K562 (cell line): Measurements from ENCODE around the gene HNF1B. TPM values are rescaled to one million over a fixed set of nuclear protein-coding genes. Genes with fewer than 3 reads are reported as not detected.

Source experiments
- CHD1 ChIP-seq: fragments of 200-600 bp; sonication (generic); IDR thresholded peaks from one replicate; pipeline ENCODE4 v1.6.1; 2012; ENCODE audit warnings: mild to moderate bottlenecking, moderate library complexity, low read length, inconsistent platforms
- MED1 ChIP-seq: sonication (generic); formaldehyde crosslinking; IDR thresholded peaks from 2 replicates; pipeline ENCODE4 v1.8.1; 2023; ENCODE audit warnings: missing genetic modification reagents, borderline replicate concordance
- NR1H2 ChIP-seq: sonication (generic); formaldehyde crosslinking; IDR thresholded peaks from 2 replicates; pipeline ENCODE4 v1.4.0; 2020; ENCODE audit warnings: mild to moderate bottlenecking, missing genetic modification reagents
- RAD21 ChIP-seq, 2 experiments: fragments of 250-450 bp in 1 of 2; fragments of 450-650 bp in 1 of 2; sonication (Bioruptor Pico) in 1 of 2; formaldehyde crosslinking in 1 of 2; IDR thresholded peaks in 1 of 2; conservative IDR thresholded peaks in 1 of 2; 2 replicates each; pipeline versions ENCODE4 v1.4.0 to v1.8.0; 2020 to 2022; ENCODE audit warnings: mild to moderate bottlenecking in 2 of 2, moderate library complexity in 1 of 2
- SMAD1 ChIP-seq: fragments of 150-350 bp; IDR thresholded peaks from 2 replicates; pipeline ENCODE4 v1.6.1; 2014; ENCODE audit warnings: low read length, low read depth; ENCODE audit not compliant: partially characterized antibody
- ZNF695 ChIP-seq: fragments of 450-650 bp; formaldehyde crosslinking; IDR thresholded peaks from 2 replicates; pipeline ENCODE4 v1.4.0; 2020; ENCODE audit warnings: mild to moderate bottlenecking, moderate library complexity
- polyA plus RNA-seq, 8 experiments: library from polyadenylated mRNA; depleted of rRNA in 4 of 8; stranded (reverse) in 5 of 8; unstranded in 3 of 8; fragments of >200 nt; fragmentation: Nextera tagmentation in 2 of 8; fragmentation: Illumina TruSeq in 1 of 8; extraction: Ambion mirVana in 2 of 8; extraction: Trizol in 1 of 8; gene quantifications; 2 replicates each; pipeline versions ENCODE4 v1.2.1 to v1.2.3, GENCODE V29; 2011 to 2014; ENCODE audit warnings: inconsistent platforms in 1 of 8, missing spikeins in 1 of 8
- total RNA-seq, 7 experiments: library from RNA; depleted of rRNA in 6 of 7; stranded (reverse); fragments of >200 nt in 6 of 7; fragmentation: Illumina TruSeq in 2 of 7; extraction: Trizol in 2 of 7; gene quantifications; 2 replicates each; pipeline versions ENCODE4 v1.2.1 to v1.2.3, GENCODE V29; 2011 to 2021; ENCODE audit warnings: low replicate concordance in 1 of 7
- TF ChIP-seq, protein P1 (sequence below), 3 experiments: IDR thresholded peaks in 2 of 3; conservative IDR thresholded peaks in 1 of 3; 2 replicates each; pipeline ENCODE4 v1.5.1; 2011 to 2012; ENCODE audit warnings: low read length in 3 of 3, mild to moderate bottlenecking in 3 of 3, control low read depth in 2 of 3, improper control_type of control experiment in 1 of 3, inconsistent platforms in 1 of 3, low read depth in 1 of 3, mixed read lengths in 1 of 3, moderate library complexity in 1 of 3; ENCODE audit not compliant: insufficient read depth in 2 of 3
- TF ChIP-seq, protein P2 (sequence below): fragments of 450-650 bp; IDR thresholded peaks from 2 replicates; pipeline ENCODE4 v1.6.1; 2018; ENCODE audit not compliant: partially characterized antibody

HNF1B gene
- total and polyA plus RNA-seq, 9 of the 15 experiments (the other 6 are each of a cell fraction or from before 2014, with no cell fraction given): not detected

DNA sequence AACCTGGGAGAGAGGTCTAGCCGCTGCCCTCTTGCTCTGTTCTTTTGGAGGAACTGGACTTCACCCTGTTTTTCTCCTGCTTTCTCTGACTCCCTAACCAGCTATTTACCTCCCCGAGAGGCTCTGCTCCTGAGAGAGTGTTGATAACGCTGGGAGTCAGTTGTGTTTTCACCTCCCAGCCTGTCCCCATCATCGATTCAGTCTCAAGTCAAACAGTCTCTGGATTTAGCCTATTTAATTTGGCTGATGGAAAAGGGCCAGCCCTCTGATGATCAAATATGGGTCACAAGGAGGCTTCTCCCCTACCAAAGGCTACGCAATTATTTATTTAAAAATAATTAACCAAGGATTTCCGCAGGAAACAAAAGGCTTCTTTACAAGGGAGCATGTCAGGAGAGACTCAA, 31.8 kb downstream of the HNF1B start (continued):
- TF ChIP-seq, protein P1, sequence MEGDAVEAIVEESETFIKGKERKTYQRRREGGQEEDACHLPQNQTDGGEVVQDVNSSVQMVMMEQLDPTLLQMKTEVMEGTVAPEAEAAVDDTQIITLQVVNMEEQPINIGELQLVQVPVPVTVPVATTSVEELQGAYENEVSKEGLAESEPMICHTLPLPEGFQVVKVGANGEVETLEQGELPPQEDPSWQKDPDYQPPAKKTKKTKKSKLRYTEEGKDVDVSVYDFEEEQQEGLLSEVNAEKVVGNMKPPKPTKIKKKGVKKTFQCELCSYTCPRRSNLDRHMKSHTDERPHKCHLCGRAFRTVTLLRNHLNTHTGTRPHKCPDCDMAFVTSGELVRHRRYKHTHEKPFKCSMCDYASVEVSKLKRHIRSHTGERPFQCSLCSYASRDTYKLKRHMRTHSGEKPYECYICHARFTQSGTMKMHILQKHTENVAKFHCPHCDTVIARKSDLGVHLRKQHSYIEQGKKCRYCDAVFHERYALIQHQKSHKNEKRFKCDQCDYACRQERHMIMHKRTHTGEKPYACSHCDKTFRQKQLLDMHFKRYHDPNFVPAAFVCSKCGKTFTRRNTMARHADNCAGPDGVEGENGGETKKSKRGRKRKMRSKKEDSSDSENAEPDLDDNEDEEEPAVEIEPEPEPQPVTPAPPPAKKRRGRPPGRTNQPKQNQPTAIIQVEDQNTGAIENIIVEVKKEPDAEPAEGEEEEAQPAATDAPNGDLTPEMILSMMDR (IDR thresholded peaks at IDR 0.05 in 2 of 3, conservative IDR thresholded peaks at IDR 0.05 in 1 of 3; ENCODE audit: insufficient read depth in 2 of 3, low read depth in 1 of 3, low read length in 3 of 3): no peak
- TF ChIP-seq MED1 (no peak), SMAD1 (no peak), RAD21 (CRISPR knock-in tag; conservative IDR thresholded peaks at IDR 0.05 in 1 of 2, IDR thresholded peaks at IDR 0.05 in 1 of 2) (no peak), CHD1 (no peak), NR1H2 (no peak), ZNF695 (CRISPR knock-in tag) (no peak)
- TF ChIP-seq, protein P2, sequence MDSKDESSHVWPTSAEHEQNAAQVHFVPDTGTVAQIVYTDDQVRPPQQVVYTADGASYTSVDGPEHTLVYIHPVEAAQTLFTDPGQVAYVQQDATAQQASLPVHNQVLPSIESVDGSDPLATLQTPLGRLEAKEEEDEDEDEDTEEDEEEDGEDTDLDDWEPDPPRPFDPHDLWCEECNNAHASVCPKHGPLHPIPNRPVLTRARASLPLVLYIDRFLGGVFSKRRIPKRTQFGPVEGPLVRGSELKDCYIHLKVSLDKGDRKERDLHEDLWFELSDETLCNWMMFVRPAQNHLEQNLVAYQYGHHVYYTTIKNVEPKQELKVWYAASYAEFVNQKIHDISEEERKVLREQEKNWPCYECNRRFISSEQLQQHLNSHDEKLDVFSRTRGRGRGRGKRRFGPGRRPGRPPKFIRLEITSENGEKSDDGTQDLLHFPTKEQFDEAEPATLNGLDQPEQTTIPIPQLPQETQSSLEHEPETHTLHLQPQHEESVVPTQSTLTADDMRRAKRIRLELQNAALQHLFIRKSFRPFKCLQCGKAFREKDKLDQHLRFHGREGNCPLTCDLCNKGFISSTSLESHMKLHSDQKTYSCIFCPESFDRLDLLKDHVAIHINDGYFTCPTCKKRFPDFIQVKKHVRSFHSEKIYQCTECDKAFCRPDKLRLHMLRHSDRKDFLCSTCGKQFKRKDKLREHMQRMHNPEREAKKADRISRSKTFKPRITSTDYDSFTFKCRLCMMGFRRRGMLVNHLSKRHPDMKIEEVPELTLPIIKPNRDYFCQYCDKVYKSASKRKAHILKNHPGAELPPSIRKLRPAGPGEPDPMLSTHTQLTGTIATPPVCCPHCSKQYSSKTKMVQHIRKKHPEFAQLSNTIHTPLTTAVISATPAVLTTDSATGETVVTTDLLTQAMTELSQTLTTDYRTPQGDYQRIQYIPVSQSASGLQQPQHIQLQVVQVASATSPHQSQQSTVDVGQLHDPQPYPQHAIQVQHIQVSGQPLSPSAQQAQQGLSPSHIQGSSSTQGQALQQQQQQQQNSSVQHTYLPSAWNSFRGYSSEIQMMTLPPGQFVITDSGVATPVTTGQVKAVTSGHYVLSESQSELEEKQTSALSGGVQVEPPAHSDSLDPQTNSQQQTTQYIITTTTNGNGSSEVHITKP: no peak
